ENCODE measurements around the gene CFH. TPM values are rescaled to one million over a fixed set of nuclear protein-coding genes. Genes with fewer than 3 reads are reported as not detected.
"Not testable (repeated sequence)": the region's sequence is repeated elsewhere in the genome, so short reads cannot be mapped to it uniquely, and the experiment has no call there.

CFH gene
- total RNA-seq (2014; rRNA removed; shearing (Covaris generic)) = 75.4 and 85.4 TPM in 2 replicates

DNA sequence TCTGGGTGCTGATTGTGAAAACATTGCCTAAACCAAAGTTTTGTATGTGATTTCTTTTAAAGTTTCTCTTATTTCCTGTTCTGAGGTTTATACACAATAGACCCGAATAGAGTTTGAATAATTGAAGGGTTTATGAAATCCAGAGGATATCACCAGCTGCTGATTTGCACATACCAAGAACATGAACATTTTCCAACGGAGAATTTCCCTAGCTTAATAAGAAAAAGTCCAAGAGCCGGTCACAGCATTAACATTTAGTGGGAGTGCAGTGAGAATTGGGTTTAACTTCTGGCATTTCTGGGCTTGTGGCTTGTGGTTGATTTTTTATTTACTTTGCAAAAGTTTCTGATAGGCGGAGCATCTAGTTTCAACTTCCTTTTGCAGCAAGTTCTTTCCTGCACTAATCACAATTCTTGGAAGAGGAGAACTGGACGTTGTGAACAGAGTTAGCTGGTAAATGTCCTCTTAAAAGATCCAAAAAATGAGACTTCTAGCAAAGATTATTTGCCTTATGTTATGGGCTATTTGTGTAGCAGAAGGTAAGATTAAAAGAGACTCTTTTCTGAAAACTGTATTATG is at the start of gene CFH:
Gene CFH (plus strand): TSS at position 407 of the 579 bp plus-strand sequence. CDS start 75 bp downstream, at position 482.
- H3K9me3 ChIP-seq (replicated peaks) = no peaks in the 10 kb centered on the region
- H3K27me3 ChIP-seq (replicated peaks) = no peaks in the 10 kb centered on the region
- H3K4me1 ChIP-seq (replicated peaks) = peaks cover 27% of the 10 kb centered on the region
- peak within 1 kb of the TSS; percentile 28 for H3K27ac ChIP-seq
- H3K4me3 ChIP-seq = peak within 1 kb of the TSS; percentile 31
- no peaks in the 10 kb centered on the region for H3K36me3 ChIP-seq
- peak in 1 of 2 experiments; percentile 76 for DNase-seq (ENCODE audit: low read depth in 1 of 2, low spot score in 2 of 2)

DNA sequence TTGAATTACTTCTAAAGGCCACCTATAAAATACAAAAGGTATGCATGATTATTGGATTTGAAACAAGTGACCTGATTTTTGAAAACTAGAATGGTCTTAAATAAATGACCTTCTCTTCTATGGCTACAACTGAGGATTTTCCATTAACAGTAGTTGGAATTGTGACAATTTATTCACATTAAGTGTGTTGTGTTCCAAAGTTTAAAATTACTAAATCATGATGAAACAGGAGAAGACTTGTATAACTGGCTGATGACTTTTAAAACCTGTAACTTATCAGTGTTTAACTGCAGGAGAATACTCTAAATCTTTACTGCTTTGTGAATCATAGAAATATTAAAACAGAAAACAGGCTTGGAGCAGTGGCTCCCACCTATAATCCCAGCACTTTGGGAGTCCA is 48.2 kb upstream of the CFH start:
- Histone ChIP-seq H3K27ac (no peak overlapping the region), H3K36me3 (no peaks in the 10 kb centered on the region), H3K4me3 (no peak overlapping the region), H3K9me3 (replicated peaks) (no peaks in the 10 kb centered on the region), H3K27me3 (replicated peaks) (peaks cover 4% of the 10 kb centered on the region; the same call in 1 of the 2 replicates), H3K4me1 (replicated peaks) (peaks cover 2% of the 10 kb centered on the region; the same call in 1 of the 2 replicates)
- no peak for DNase-seq (ENCODE audit: low read depth in 1 of 2, low spot score in 2 of 2)

DNA sequence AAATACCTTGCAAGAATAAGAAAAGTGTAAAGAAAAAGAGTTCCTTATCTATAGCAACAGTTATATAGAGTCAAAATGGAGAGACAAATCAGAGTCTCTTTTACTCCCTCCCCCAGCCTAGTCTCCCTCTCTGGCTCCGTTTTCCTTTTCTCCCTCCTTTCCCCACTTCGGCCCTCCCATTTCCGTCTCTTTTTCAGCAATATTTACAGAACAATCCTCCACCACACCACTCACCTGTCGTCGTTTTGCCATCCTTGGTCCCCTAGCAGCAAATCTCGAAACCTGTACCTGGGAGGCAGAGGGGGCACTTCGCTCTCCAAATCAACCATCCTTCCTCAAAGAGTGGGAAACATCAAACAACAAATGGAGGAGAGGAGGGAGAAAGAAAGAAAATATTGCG is 43.9 kb upstream of the CFH start:
- Histone ChIP-seq H3K4me1 (replicated peaks) (peaks cover 7% of the 10 kb centered on the region; the same call in 1 of the 2 replicates), H3K9me3 (replicated peaks) (no peaks in the 10 kb centered on the region), H3K27me3 (replicated peaks) (peaks cover 4% of the 10 kb centered on the region; the same call in 1 of the 2 replicates), H3K4me3 (peak overlapping the region; percentile 38), H3K27ac (no peak overlapping the region), H3K36me3 (no peaks in the 10 kb centered on the region)
- DNase-seq (ENCODE audit: low read depth in 1 of 2, low spot score in 2 of 2) = no peak

DNA sequence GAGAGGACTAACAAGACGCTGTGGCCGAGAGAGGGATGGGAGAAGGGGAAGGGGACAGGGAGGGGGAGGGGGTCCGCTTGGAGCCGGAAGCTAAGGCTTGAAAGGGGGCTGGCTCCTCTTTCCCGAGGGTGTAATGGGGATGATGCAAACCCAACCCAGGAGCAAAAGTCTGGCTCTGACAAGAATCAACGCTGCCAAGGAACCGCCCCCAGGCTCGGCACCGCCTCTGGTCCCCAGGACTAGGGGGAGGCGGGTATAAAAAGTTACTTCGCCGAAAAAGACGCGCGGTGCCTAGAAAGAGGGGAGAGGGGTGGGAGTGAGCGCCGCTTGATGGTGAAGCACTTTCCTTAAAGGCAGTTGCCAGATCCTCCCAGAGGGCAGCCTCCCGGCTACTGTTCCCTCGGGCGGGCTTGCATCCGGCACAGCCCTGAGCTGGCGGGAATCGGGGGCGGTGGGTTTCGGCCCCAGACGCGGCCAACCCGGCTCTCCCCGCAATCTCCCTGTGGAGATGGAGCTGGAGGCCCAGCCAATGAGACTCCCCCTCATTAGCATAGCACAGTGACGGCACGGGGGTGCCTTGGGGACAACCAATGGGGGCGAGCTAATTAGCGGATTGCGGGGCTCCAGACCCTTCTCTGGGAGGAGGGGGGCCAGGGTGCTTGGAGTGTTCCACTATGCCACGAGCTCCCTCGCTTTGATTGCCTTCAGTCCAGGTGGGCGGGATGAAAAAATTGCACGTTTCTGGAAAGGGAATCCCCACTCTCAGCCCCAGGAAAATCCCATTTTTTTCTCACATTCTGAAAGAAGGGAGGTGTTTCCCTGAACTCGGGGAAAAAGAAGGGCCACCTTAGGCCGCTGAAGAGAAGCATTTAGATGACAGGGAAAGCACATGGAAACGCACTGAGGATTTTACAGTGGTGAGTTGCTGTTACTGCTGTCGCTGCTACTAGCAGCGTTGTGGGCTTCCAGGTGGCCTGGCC is 43.2 kb upstream of the CFH start, which contains the start of gene KCNT2:
Gene KCNT2 (minus strand): TSS at position 51 of the 980 bp plus-strand sequence. CDS start 131 bp downstream, outside the sequence.
- peak; percentile 27 to 49 for DNase-seq (ENCODE audit: low read depth in 1 of 2, low spot score in 2 of 2)
- Histone ChIP-seq H3K4me1 (replicated peaks) (peaks cover 7% of the 10 kb centered on the region; the same call in 1 of the 2 replicates), H3K36me3 (no peaks in the 10 kb centered on the region), H3K4me3 (peak within 1 kb of the TSS; percentile 38), H3K27me3 (replicated peaks) (peaks cover 4% of the 10 kb centered on the region; the same call in 1 of the 2 replicates), H3K9me3 (replicated peaks) (no peaks in the 10 kb centered on the region), H3K27ac (no peak within 1 kb of the TSS)

DNA sequence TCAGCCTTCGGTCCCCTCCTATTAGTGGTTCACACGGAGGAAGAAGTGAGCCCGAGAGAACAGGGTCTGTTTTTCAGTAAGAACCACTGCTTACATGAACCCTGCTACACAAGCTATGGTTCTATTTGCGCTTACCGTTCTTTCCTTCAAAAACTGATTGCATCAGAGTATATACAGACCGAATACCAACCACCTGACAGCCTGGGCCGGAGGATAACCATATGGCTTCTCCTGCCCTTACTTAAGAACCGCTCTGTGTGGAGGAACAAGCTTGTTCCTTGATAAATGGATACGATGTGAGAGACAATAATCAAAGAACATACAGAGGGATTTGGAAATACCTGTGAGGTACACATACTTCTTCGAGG is 42.5 kb upstream of the CFH start:
- no peaks in the 10 kb centered on the region for H3K9me3 ChIP-seq (replicated peaks)
- DNase-seq (ENCODE audit: low read depth in 1 of 2, low spot score in 2 of 2) = no peak
- no peak overlapping the region for H3K4me3 ChIP-seq
- H3K27ac ChIP-seq = no peak overlapping the region
- H3K27me3 ChIP-seq (replicated peaks) = peaks cover 4% of the 10 kb centered on the region; the same call in 1 of the 2 replicates
- H3K36me3 ChIP-seq = no peaks in the 10 kb centered on the region
- peaks cover 7% of the 10 kb centered on the region; the same call in 1 of the 2 replicates for H3K4me1 ChIP-seq (replicated peaks)

DNA sequence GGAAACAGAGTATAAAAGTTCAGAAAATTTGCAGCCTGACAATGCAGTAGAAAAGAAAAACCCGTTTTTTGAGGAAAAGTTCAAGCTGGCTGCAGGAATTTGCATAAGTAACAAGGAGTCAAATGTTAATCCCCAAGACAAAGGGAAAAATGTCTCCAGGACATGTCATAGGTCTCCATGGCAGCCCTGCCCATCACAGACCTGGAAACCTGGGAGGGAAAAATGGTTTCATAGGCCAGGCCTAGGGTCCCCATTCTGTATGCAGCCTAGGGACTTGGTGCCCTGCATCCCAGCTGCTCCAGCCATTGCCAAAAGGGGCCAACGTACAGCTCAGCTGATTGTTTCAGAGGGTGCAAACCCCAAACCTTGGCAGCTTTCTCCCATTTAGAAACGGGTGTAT is 40.0 kb upstream of the CFH start:
- H3K4me1 ChIP-seq (replicated peaks) = peaks cover 7% of the 10 kb centered on the region; the same call in 1 of the 2 replicates
- H3K27me3 ChIP-seq (replicated peaks) = peaks cover 3% of the 10 kb centered on the region; the same call in 1 of the 2 replicates
- no peaks in the 10 kb centered on the region for H3K9me3 ChIP-seq (replicated peaks)
- DNase-seq (ENCODE audit: low read depth in 1 of 2, low spot score in 2 of 2) = no peak
- no peak overlapping the region for H3K4me3 ChIP-seq
- H3K36me3 ChIP-seq = no peaks in the 10 kb centered on the region
- no peak overlapping the region for H3K27ac ChIP-seq

DNA sequence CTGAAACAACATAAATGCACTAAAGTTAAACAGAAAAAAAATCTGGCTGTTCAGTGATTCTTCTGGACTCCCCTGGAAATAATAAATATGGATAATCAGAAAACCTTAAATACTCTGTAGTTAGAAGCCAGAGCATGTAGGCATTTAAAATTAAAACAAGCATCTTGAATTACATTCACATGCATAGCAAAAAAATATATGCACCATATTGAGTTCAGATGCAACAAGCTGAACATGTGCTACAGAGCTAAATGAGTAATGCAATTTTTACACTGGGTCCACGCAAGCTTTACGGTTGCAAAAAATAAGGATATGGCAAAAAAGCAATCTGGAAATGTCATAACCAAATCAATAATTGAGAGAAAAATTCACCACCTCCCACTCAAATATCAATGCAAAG is 32.1 kb upstream of the CFH start:
- no peaks in the 10 kb centered on the region for H3K27me3 ChIP-seq (replicated peaks)
- DNase-seq (ENCODE audit: low read depth in 1 of 2, low spot score in 2 of 2) = no peak
- H3K9me3 ChIP-seq (replicated peaks) = no peaks in the 10 kb centered on the region
- no peaks in the 10 kb centered on the region for H3K4me1 ChIP-seq (replicated peaks)
- no peak overlapping the region for H3K4me3 ChIP-seq
- H3K27ac ChIP-seq = no peak overlapping the region
- no peaks in the 10 kb centered on the region for H3K36me3 ChIP-seq

DNA sequence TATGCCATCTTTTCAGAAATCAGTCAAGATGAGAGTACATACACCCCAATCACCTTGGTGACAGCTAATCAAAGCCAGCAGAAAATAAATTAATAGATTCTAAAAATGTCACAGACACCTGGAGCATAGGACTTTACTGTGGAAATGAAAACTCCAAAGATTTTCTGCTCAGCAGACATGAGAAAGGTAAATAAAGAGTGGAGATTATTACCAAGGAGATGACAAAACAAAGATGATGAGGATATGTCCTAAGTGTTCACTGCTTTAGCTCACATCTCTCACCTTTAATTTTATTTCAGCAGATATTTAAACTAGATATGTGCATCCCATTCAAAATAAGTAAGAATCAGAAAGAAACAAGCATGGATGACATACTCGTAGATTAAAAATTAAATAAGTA is 28.8 kb upstream of the CFH start:
- H3K4me3 ChIP-seq = no peak overlapping the region
- H3K27me3 ChIP-seq (replicated peaks) = no peaks in the 10 kb centered on the region
- no peak for DNase-seq (ENCODE audit: low read depth in 1 of 2, low spot score in 2 of 2)
- H3K36me3 ChIP-seq = no peaks in the 10 kb centered on the region
- no peaks in the 10 kb centered on the region for H3K9me3 ChIP-seq (replicated peaks)
- H3K4me1 ChIP-seq (replicated peaks) = no peaks in the 10 kb centered on the region
- H3K27ac ChIP-seq = no peak overlapping the region

DNA sequence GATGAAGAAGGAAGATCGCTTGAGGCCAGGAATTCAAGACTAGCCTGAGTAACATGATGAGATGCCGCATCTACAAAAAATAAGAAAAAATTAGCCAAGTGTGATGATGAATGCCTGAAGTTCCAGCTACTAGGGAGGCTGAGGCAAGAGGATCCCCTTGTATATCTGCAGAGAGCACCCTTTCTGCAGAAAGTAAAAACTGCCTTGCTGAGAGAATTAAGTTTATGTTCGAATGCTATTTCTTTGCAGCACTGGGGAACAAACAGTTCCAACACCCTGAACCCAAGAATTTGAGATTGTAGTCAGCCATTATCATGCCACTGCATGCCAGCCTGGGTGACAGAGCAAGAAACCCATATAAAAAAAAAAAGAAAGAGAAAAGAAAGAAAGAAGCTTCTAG is 23.0 kb upstream of the CFH start:
- Histone ChIP-seq H3K27me3 (replicated peaks) (no peaks in the 10 kb centered on the region), H3K4me1 (replicated peaks) (no peaks in the 10 kb centered on the region), H3K4me3 (no peak overlapping the region), H3K9me3 (replicated peaks) (no peaks in the 10 kb centered on the region; the same call in 1 of the 2 replicates), H3K27ac (no peak overlapping the region), H3K36me3 (no peaks in the 10 kb centered on the region)
- DNase-seq (ENCODE audit: low read depth in 1 of 2, low spot score in 2 of 2) = no peak

DNA sequence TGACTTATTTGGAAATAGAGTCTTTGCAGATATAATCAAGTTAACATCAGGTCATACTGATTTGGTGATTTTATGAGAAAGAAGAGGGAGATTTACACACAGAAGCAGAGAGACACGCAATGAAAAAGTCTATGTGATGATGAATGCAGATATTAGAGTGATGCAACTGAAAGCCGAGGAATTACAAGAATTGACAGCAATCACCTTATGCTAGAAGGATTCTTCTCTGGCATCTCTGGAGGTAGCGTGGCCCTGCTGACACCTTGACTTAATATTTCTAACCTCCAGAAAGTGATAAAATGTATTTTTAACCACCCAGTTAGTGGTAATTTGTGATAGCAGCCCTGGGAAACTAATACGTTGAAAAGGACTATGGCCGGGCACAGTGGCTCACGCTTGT is 14.2 kb upstream of the CFH start:
- no peaks in the 10 kb centered on the region for H3K4me1 ChIP-seq (replicated peaks)
- no peak for DNase-seq (ENCODE audit: low read depth in 1 of 2, low spot score in 2 of 2)
- H3K27me3 ChIP-seq (replicated peaks) = no peaks in the 10 kb centered on the region; the same call in 1 of the 2 replicates
- H3K36me3 ChIP-seq = no peaks in the 10 kb centered on the region
- no peak overlapping the region for H3K27ac ChIP-seq
- H3K4me3 ChIP-seq = no peak overlapping the region
- H3K9me3 ChIP-seq (replicated peaks) = no peaks in the 10 kb centered on the region

DNA sequence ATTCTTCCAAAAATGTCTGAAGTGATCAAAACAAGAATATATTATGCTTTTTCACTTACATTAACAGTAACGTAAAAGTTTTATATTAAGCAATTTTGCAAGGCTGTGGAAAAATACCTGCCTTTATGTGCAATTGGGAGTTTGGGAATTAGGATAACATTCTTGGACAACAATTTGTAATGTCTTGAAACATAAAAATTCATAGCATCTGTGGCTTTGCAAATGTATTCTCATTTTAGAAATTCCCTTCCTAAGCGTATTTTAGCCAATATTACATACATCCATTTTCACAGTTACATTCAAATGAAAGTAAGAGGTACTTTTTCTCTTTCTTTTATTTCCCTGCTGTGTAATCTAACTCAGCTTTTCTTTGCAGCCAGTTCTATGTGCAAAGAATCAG is 13.4 kb upstream of the CFH start:
- Histone ChIP-seq H3K27me3 (replicated peaks) (peaks cover 5% of the 10 kb centered on the region; the same call in 1 of the 2 replicates), H3K36me3 (no peaks in the 10 kb centered on the region), H3K27ac (no peak overlapping the region), H3K9me3 (replicated peaks) (no peaks in the 10 kb centered on the region), H3K4me3 (no peak overlapping the region), H3K4me1 (replicated peaks) (no peaks in the 10 kb centered on the region)
- no peak for DNase-seq (ENCODE audit: low read depth in 1 of 2, low spot score in 2 of 2)

DNA sequence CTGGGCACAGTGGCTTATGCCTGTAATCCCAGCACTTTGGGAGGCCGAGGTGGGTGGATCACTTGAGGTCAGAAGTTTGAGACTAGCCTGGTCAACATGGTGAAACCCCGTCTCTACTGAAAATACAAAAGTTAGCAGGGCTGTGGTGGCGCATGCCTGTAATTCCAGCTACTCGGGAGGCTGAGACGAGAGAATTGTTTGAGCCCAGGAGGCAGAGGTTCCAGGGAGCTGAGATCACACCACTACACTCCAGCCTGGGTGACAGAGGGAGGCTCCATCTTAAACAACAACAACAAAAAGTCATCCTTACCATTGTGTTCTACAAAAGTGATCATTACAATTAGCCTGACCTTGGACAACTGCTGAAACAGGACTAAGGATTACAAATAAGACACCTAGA is 12.6 kb upstream of the CFH start:
- H3K27me3 ChIP-seq (replicated peaks); H3K4me1 ChIP-seq (replicated peaks); H3K9me3 ChIP-seq (replicated peaks); H3K36me3 ChIP-seq; H3K4me3 ChIP-seq; DNase-seq (ENCODE audit: low read depth in 1 of 2, low spot score in 2 of 2); H3K27ac ChIP-seq: not testable (repeated sequence)

DNA sequence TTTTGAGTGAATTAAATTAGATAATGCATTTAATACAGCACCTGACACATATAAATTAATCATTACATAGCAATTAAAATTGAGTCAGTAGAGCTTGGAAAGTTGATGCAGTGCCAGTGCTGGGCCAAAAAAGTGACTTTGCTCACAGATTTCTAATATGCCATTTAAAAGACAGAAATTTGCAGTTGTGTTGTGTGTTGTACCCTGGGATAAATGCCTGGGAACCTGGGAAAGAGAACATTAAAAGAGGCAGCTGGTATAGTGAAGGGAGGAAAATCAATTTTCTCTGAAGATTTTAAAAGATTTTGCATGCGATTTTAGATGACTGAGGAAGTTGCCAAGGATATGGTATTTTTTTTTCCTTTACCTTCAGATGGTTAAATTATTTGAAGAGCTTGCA is 10.9 kb upstream of the CFH start:
- Histone ChIP-seq H3K36me3 (no peaks in the 10 kb centered on the region), H3K27ac (no peak overlapping the region), H3K27me3 (replicated peaks) (peaks cover 5% of the 10 kb centered on the region; the same call in 1 of the 2 replicates), H3K4me3 (no peak overlapping the region), H3K4me1 (replicated peaks) (no peaks in the 10 kb centered on the region), H3K9me3 (replicated peaks) (no peaks in the 10 kb centered on the region)
- no peak for DNase-seq (ENCODE audit: low read depth in 1 of 2, low spot score in 2 of 2)

DNA sequence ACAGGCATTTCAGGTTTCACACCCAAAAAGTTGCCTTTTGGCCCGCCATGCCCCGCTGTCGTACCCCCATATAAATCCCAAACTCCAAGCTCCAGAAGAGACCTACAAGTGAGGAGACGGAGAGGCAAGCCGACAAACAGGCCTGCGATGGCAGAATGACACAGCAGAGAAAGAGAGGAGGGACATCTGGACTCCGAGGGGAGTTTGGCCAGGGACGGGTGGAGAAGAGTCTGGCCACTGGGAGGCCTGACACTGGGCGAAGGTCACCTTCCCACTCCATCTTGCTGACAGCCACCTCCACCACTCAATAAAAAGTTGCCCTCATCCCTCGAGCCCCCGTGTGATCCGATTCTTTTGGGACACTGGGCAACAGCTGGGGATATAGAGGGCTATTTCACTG is 1.9 kb upstream of the CFH start:
- H3K27ac ChIP-seq = no peak overlapping the region
- no peak for DNase-seq (ENCODE audit: low read depth in 1 of 2, low spot score in 2 of 2)
- H3K27me3 ChIP-seq (replicated peaks) = no peaks in the 10 kb centered on the region; the same call in 1 of the 2 replicates
- no peaks in the 10 kb centered on the region for H3K9me3 ChIP-seq (replicated peaks)
- peaks cover 20% of the 10 kb centered on the region for H3K4me1 ChIP-seq (replicated peaks)
- no peaks in the 10 kb centered on the region for H3K36me3 ChIP-seq
- no peak overlapping the region for H3K4me3 ChIP-seq

Data from SJSA1 (cell line).